GM18517 (cell line): Measurements from ENCODE around the gene TEK.
"Not testable (repeated sequence)": the region's sequence is repeated elsewhere in the genome, so short reads cannot be mapped to it uniquely, and the experiment has no call there.

Experiments used
- ATAC-seq: cut with Tn5 transposase; IDR thresholded peaks from one replicate; pipeline ENCODE4 v1.9.1; 2021; ENCODE audit warnings: mild to moderate bottlenecking, moderate library complexity; ENCODE audit not compliant: unreplicated experiment

The TEK gene

DNA sequence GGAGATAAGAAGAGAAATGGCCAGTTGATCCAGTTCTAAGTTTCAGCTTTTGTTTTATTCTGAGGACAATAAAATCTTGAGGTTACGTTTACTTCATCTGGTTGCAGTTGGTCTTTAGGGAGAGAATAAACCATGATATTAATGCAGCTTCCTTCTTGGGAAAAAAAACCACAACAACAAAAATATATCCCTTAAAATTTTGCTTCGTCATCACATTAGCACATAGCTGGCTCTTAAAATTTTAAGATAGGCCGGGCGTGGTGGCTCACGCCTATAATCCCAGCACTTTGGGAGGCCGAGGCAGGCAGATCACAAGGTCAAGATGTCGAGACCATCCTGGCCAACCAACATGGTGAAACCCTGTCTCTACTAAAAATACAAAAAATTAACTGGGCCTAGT is 101.6 kb downstream of the TEK start:
- no peak for ATAC-seq

DNA sequence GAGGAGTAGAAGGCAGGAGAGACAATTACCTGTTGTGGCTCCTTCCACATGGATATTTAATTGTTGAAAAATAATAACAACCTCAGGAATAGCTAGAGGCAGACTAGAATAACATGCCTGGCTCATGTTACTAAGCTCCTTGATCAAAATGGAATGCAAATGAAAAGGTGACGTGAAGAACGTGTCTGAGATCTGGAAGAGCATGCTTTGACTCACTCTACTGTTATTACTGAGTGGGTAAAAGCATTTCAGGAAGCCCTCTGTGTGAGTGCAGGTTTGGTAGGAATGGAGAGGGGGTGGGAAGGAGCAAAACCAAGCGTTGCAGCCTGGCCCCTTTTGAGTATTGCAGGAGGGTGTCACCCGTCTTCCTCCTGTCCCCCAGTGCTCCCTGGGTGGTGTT is 103.2 kb downstream of the TEK start:
- no peak for ATAC-seq

GRCh38 chr9:27212621-27213020 is 103.6 kb downstream of the TEK start:
- ATAC-seq = no peak

GRCh38 chr9:27227192-27227591 is 118.2 kb downstream of the TEK start:
- no peak for ATAC-seq

GRCh38 chr9:27239648-27240047 is 130.6 kb downstream of the TEK start:
- not testable (repeated sequence) for ATAC-seq

DNA sequence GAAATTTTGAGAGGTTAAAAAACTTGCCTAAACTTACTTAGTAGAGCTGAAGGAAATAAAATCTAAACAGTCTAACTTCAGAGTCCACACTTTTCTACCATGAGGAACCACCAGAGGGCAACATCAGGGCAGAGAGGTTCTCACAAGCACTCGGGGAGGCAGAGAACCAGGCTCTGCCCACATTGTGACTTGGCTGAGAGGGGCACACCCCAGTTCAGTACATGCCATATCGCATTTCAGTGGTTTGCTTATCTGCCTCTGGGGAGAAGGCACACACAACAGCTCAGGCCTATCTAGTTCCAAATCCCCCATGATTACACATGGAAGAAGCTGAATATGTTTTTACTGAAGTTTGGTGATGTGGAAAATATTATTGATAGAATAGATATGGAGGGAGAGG is 138.7 kb downstream of the TEK start:
- ATAC-seq = peak; percentile 74

GRCh38 chr9:27248702-27249101 is 139.7 kb downstream of the TEK start:
- no peak for ATAC-seq

DNA sequence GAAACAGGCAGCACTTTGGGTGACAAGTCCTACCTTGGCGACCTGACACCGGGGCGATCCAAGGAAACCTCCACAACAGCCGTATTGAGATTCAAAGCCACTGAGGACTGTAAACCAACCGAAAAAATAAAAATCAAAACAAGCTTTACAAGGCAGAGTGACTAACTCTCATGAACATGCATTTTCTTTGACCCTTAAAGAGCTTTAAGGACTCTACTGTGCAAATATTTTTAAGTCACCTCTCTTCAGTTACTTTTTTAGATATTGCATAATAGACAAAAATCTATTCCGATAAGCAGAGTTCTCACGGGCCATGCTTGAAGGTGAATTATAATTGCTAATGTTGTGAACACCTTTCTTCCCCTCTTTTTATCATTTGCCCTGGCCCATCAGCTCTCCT is 149.6 kb downstream of the TEK start:
- no peak for ATAC-seq

- no peak for ATAC-seq
Observed at GRCh38 chr9:27260789-27261516, 151.9 kb downstream of the TEK start.

- ATAC-seq = no peak
Observed at GRCh38 chr9:27261517-27262211, 152.6 kb downstream of the TEK start.

DNA sequence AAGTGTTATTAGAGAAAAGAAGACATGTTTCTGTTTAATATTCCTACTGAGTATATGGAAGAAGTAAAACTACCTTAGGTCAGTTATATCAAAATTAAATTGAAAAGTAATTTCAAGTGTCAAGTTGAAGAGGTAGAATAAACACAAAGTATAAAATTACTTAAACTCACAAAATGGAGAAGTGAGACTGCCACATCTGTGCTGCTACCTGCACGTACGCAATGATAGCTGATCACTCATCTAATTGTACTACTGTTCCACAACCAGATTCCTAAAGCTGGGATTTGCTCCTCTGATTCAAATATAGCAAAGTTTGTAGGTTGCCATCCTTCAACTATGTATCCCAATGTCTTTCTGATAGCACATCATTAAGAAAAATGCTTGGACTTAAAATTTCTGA is 163.1 kb downstream of the TEK start:
- peak; percentile 57 for ATAC-seq

DNA sequence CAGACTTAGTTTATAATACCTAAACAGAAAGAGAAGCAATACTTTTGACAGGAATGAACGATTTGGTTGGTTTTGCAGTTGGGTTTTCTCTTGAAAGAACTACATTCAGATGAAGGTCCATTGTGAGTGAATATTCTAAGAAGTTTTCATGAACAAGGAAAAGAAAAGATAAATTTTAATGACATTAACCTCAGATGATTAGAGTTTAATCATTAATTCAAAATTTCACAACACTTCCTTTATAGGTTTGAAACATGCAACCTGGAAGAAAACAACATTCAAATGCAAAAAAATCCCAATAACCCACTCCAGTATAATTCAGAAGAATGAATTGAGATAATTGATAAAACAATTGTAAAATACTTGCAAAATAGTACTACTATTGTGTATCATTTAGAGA is 164.2 kb downstream of the TEK start:
- ATAC-seq = no peak

GRCh38 chr9:27276193-27277030 is 167.4 kb downstream of the TEK start:
- ATAC-seq = no peak

GRCh38 chr9:27278374-27278773 is 169.3 kb downstream of the TEK start:
- no peak for ATAC-seq

DNA sequence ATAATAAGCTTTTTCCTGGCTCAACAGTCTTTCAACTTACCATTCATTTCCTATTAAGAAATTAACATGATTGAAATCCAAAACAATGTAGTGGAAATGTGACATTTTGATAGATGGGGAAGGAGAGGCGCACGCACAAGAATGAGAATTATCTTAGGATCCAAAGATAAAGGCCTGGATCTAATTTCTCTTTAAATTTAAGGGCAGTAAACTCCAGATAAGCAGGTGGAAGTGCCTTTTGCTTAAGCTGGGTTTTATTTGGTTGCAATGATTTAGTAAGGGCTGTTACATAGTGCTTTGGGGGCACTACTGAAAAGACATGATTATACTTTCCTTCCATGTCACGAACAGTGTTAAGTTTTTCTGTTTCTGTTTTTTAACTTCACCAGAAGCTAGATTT is 170.6 kb downstream of the TEK start:
- no peak for ATAC-seq
